ENCODE measurements around the gene AFF2. TPM values are rescaled to one million over a fixed set of nuclear protein-coding genes. Genes with fewer than 3 reads are reported as not detected.
A peak's percentile ranks its signal among the peaks of the same experiment; 100 is the strongest.

Gene AFF2
- total and polyA plus RNA-seq, 2 donors (not counting 3 experiments of a cell fraction or from before 2014, with no cell fraction given): 0.03 to 0.07 TPM

- DNase-seq (ENCODE audit: low read depth, low spot score) (no peak), FAIRE-seq (no peak)
- H3K4me2 ChIP-seq (ENCODE audit: insufficient read depth, low read length): no peak overlapping the region
- no peak overlapping the region for H3K4me3 ChIP-seq (replicated peaks in 1 of 3; ENCODE audit: insufficient read depth in 1 of 3, low read depth in 1 of 3, low read length in 3 of 3)
- no peak overlapping the region for H3K9ac ChIP-seq (replicated peaks; ENCODE audit: extremely low read depth, insufficient read depth, low read length)
- no peaks in the 10 kb centered on the region for H3K9me3 ChIP-seq (replicated peaks; ENCODE audit: control insufficient read depth, insufficient read depth, low read length)
- no peaks in the 10 kb centered on the region for H3K4me1 ChIP-seq (ENCODE audit: control insufficient read depth, extremely low read depth, insufficient read depth, low read length)
- no peaks in the 10 kb centered on the region for H3K36me3 ChIP-seq (ENCODE audit: control insufficient read depth in 2 of 2, extremely low read depth in 1 of 2, insufficient read depth in 2 of 2, low read length in 2 of 2)
- POLR2A ChIA-PET: no interaction called here
- H4K20me1 ChIP-seq (replicated peaks; ENCODE audit: control insufficient read depth, extremely low read depth, insufficient read depth, low read length): no peaks in the 10 kb centered on the region
- CTCF ChIA-PET: no interaction called here
- H3K27me3 ChIP-seq (ENCODE audit: control insufficient read depth in 2 of 2, insufficient read depth in 2 of 2, low read length in 2 of 2): no peaks in the 10 kb centered on the region
- dilution Hi-C loops (cut with MboI; ENCODE audit: extremely low pct_ligation_motif_present, low sequenced_read_pairs) (no loop called here), intact Hi-C loops (cut with micrococcal nuclease) (no loop called here)
- H3K27ac ChIP-seq (ENCODE audit: insufficient read depth, low read depth, low read length): no peak overlapping the region
- no peak for TF ChIP-seq GATA2 (IDR thresholded peaks at IDR 0.05; ENCODE audit: insufficient read depth, insufficient read length, low read depth, low read length)
- TF ChIP-seq, protein P1, sequence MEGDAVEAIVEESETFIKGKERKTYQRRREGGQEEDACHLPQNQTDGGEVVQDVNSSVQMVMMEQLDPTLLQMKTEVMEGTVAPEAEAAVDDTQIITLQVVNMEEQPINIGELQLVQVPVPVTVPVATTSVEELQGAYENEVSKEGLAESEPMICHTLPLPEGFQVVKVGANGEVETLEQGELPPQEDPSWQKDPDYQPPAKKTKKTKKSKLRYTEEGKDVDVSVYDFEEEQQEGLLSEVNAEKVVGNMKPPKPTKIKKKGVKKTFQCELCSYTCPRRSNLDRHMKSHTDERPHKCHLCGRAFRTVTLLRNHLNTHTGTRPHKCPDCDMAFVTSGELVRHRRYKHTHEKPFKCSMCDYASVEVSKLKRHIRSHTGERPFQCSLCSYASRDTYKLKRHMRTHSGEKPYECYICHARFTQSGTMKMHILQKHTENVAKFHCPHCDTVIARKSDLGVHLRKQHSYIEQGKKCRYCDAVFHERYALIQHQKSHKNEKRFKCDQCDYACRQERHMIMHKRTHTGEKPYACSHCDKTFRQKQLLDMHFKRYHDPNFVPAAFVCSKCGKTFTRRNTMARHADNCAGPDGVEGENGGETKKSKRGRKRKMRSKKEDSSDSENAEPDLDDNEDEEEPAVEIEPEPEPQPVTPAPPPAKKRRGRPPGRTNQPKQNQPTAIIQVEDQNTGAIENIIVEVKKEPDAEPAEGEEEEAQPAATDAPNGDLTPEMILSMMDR (IDR thresholded peaks at IDR 0.05; ENCODE audit: extremely low read depth in 1 of 2, insufficient read depth in 1 of 2, low read depth in 1 of 2, low read length in 2 of 2): no peak
- TF ChIP-seq MAX (IDR thresholded peaks at IDR 0.05; ENCODE audit: insufficient read depth, insufficient read length): no peak
- no peak for TF ChIP-seq POLR2A (IDR thresholded peaks at IDR 0.05; ENCODE audit: low read depth, low read length)
- no TSS peak for BruUV-seq (replicated peaks)
- no peaks in the 10 kb centered on the region for H3K9me1 ChIP-seq (replicated peaks; ENCODE audit: control insufficient read depth, extremely low read depth, insufficient read depth, low read length)
- no peak overlapping the region for H2AFZ ChIP-seq (ENCODE audit: low read depth, low read length)
- H3K79me2 ChIP-seq (ENCODE audit: control insufficient read depth, insufficient read depth, low read length): no peaks in the 10 kb centered on the region
Measured at GRCh38 chrX:148568763-148569162, 68.3 kb downstream of the AFF2 start.

DNA sequence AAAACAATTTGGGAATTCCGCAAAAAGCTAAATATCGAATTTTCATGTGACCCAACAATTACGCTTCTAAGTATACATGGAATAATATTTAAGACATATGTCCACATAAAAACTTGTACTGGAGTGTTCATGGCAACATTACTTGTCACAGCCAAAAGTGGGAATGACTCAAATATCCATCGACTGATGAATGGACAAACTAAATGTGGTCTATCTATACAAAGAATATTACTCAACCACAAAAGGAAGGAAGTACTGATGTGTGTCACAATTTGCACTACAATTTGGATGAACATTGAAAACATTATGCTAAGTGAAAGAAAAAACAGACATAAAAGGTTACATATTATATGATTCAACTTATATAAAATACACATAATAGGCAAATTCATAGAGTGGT lies 71.9 kb downstream of the AFF2 start:
- H3K36me3 ChIP-seq (ENCODE audit: control insufficient read depth in 2 of 2, extremely low read depth in 1 of 2, insufficient read depth in 2 of 2, low read length in 2 of 2): no peaks in the 10 kb centered on the region
- no peak overlapping the region for H3K4me3 ChIP-seq (replicated peaks in 1 of 3; ENCODE audit: insufficient read depth in 1 of 3, low read depth in 1 of 3, low read length in 3 of 3)
- dilution Hi-C loops (cut with MboI; ENCODE audit: extremely low pct_ligation_motif_present, low sequenced_read_pairs): no loop called here
- no peak overlapping the region for H2AFZ ChIP-seq (ENCODE audit: low read depth, low read length)
- H3K4me1 ChIP-seq (ENCODE audit: control insufficient read depth, extremely low read depth, insufficient read depth, low read length): no peaks in the 10 kb centered on the region
- no peaks in the 10 kb centered on the region for H4K20me1 ChIP-seq (replicated peaks; ENCODE audit: control insufficient read depth, extremely low read depth, insufficient read depth, low read length)
- POLR2A ChIA-PET: no interaction called here
- no peak overlapping the region for H3K27ac ChIP-seq (ENCODE audit: insufficient read depth, low read depth, low read length)
- CTCF ChIA-PET: no interaction called here
- FAIRE-seq (no peak), DNase-seq (ENCODE audit: low read depth, low spot score) (no peak)
- no peak overlapping the region for H3K9ac ChIP-seq (replicated peaks; ENCODE audit: extremely low read depth, insufficient read depth, low read length)
- no peaks in the 10 kb centered on the region for H3K79me2 ChIP-seq (ENCODE audit: control insufficient read depth, insufficient read depth, low read length)
- H3K9me3 ChIP-seq (replicated peaks; ENCODE audit: control insufficient read depth, insufficient read depth, low read length): no peaks in the 10 kb centered on the region
- intact Hi-C loops (cut with micrococcal nuclease): no loop called here
- no peaks in the 10 kb centered on the region for H3K27me3 ChIP-seq (ENCODE audit: control insufficient read depth in 2 of 2, insufficient read depth in 2 of 2, low read length in 2 of 2)
- no TSS peak for BruUV-seq (replicated peaks)
- H3K9me1 ChIP-seq (replicated peaks; ENCODE audit: control insufficient read depth, extremely low read depth, insufficient read depth, low read length): no peaks in the 10 kb centered on the region
- no peak for TF ChIP-seq EZH2 (IDR thresholded peaks at IDR 0.05; ENCODE audit: borderline replicate concordance, low read depth, low read length, severe bottlenecking)
- no peak for TF ChIP-seq MYC (IDR thresholded peaks at IDR 0.05; ENCODE audit: low read depth, low read length)
- TF ChIP-seq FOS (IDR thresholded peaks at IDR 0.05; ENCODE audit: borderline replicate concordance, insufficient read depth, low read length): peak; percentile 6
- H3K4me2 ChIP-seq (ENCODE audit: insufficient read depth, low read length): no peak overlapping the region

All from endothelial cell of umbilical vein (primary cell).